Measurements from ENCODE around the gene PDIA6.

PDIA6 gene

GRCh38 chr2:10771786-10772185 lies 40.8 kb downstream of the PDIA6 start:
- DNase-seq: no peak
- no peak overlapping the region for H2BK5ac ChIP-seq (ENCODE audit: low read depth, low read length, poor library complexity, severe bottlenecking)
- H3K18ac ChIP-seq (ENCODE audit: low read depth in 1 of 2, low read length in 2 of 2): no peak overlapping the region
- no peak overlapping the region for H3K23ac ChIP-seq (ENCODE audit: low read length in 2 of 2)
- no peak overlapping the region for H4K91ac ChIP-seq (ENCODE audit: low read length)
- no peak overlapping the region for H3K14ac ChIP-seq (ENCODE audit: low read length in 2 of 2)
- H3K4me3 ChIP-seq (ENCODE audit: insufficient read depth in 1 of 2, low read depth in 1 of 2, low read length in 2 of 2): no peak overlapping the region
- H3K36me3 ChIP-seq (ENCODE audit: control insufficient read depth in 1 of 2, insufficient read depth in 2 of 2, low read depth in 1 of 2, low read length in 2 of 2): peaks cover 0 to 16% of the 10 kb centered on the region in 2 experiments
- H2AFZ ChIP-seq (ENCODE audit: low read depth, low read length): no peak overlapping the region
- H2BK12ac ChIP-seq (ENCODE audit: low read length in 2 of 2): no peak overlapping the region
- no peak overlapping the region for H2BK120ac ChIP-seq (ENCODE audit: low read depth, low read length)
- H3K27me3 ChIP-seq (ENCODE audit: control insufficient read depth in 1 of 2, insufficient read depth in 1 of 2, low read length in 2 of 2): peaks cover 10 to 13% of the 10 kb centered on the region in 2 experiments
- H3K27ac ChIP-seq (ENCODE audit: low read length, poor library complexity, severe bottlenecking): no peak overlapping the region
- no peak overlapping the region for H3K4ac ChIP-seq (ENCODE audit: low read depth in 1 of 2, low read length in 2 of 2)
- H2BK15ac ChIP-seq (ENCODE audit: low read depth, poor library complexity, severe bottlenecking): no peak overlapping the region
- H2AK5ac ChIP-seq (ENCODE audit: low read length, severe bottlenecking): no peak overlapping the region
- no peak overlapping the region for H3K4me2 ChIP-seq (ENCODE audit: low read length, poor library complexity, severe bottlenecking)
- no peak overlapping the region for H3K9ac ChIP-seq (ENCODE audit: low read length)
- H3K9me3 ChIP-seq (ENCODE audit: control insufficient read depth, low read length): no peaks in the 10 kb centered on the region
- no peak overlapping the region for H4K8ac ChIP-seq (ENCODE audit: low read length)
- H3K4me1 ChIP-seq (ENCODE audit: control insufficient read depth, insufficient read depth, low read depth, low read length): peaks cover 5% of the 10 kb centered on the region
- WGBS: 98% methylated on average over 11 of the region's 13 CpGs
- H3K79me1 ChIP-seq (replicated peaks; ENCODE audit: low read length, poor library complexity, severe bottlenecking): no peaks in the 10 kb centered on the region

GRCh38 chr2:10770956-10771750 lies 41.4 kb downstream of the PDIA6 start:
- no peak overlapping the region for H2BK5ac ChIP-seq (ENCODE audit: low read depth, low read length, poor library complexity, severe bottlenecking)

GRCh38 chr2:10768063-10768507 lies 44.5 kb downstream of the PDIA6 start:
- H2BK120ac ChIP-seq (ENCODE audit: low read depth, low read length): no peak overlapping the region
- no peak overlapping the region for H2BK12ac ChIP-seq (ENCODE audit: low read length in 2 of 2)
- no peak overlapping the region for H4K91ac ChIP-seq (ENCODE audit: low read length)
- no peak overlapping the region for H3K18ac ChIP-seq (ENCODE audit: low read depth in 1 of 2, low read length in 2 of 2)
- no peak overlapping the region for H3K9ac ChIP-seq (ENCODE audit: low read length)
- no peak overlapping the region for H2AK5ac ChIP-seq (ENCODE audit: low read length, severe bottlenecking)
- H3K14ac ChIP-seq (ENCODE audit: low read length in 2 of 2): no peak overlapping the region
- H3K79me1 ChIP-seq (replicated peaks; ENCODE audit: low read length, poor library complexity, severe bottlenecking): no peaks in the 10 kb centered on the region
- H2AFZ ChIP-seq (ENCODE audit: low read depth, low read length): no peak overlapping the region
- no peaks in the 10 kb centered on the region for H3K36me3 ChIP-seq (ENCODE audit: control insufficient read depth in 1 of 2, insufficient read depth in 2 of 2, low read depth in 1 of 2, low read length in 2 of 2)
- no peak overlapping the region for H3K4me2 ChIP-seq (ENCODE audit: low read length, poor library complexity, severe bottlenecking)
- no peaks in the 10 kb centered on the region for H3K9me3 ChIP-seq (ENCODE audit: control insufficient read depth, low read length)
- no peak overlapping the region for H2BK15ac ChIP-seq (ENCODE audit: low read depth, poor library complexity, severe bottlenecking)
- peaks cover 2% of the 10 kb centered on the region for H3K4me1 ChIP-seq (ENCODE audit: control insufficient read depth, insufficient read depth, low read depth, low read length)
- H3K23ac ChIP-seq (ENCODE audit: low read length in 2 of 2): no peak overlapping the region
- no peak overlapping the region for H4K8ac ChIP-seq (ENCODE audit: low read length)
- H2BK5ac ChIP-seq (ENCODE audit: low read depth, low read length, poor library complexity, severe bottlenecking): no peak overlapping the region
- DNase-seq: no peak
- WGBS: 74% methylated on average over 16 of the region's 16 CpGs
- H3K4ac ChIP-seq (ENCODE audit: low read depth in 1 of 2, low read length in 2 of 2): no peak overlapping the region
- H3K27me3 ChIP-seq (ENCODE audit: control insufficient read depth in 1 of 2, insufficient read depth in 1 of 2, low read length in 2 of 2): peaks cover 25 to 30% of the 10 kb centered on the region in 2 experiments
- H3K4me3 ChIP-seq (ENCODE audit: insufficient read depth in 1 of 2, low read depth in 1 of 2, low read length in 2 of 2): no peak overlapping the region
- no peak overlapping the region for H3K27ac ChIP-seq (ENCODE audit: low read length, poor library complexity, severe bottlenecking)

More at GRCh38 chr2:10770956-10771750, 41.4 kb downstream of the PDIA6 start:
- Histone ChIP-seq H3K4me3 (ENCODE audit: insufficient read depth in 1 of 2, low read depth in 1 of 2, low read length in 2 of 2) (no peak overlapping the region), H2AFZ (ENCODE audit: low read depth, low read length) (no peak overlapping the region), H4K8ac (ENCODE audit: low read length) (no peak overlapping the region), H2BK12ac (ENCODE audit: low read length in 2 of 2) (no peak overlapping the region), H3K9me3 (ENCODE audit: control insufficient read depth, low read length) (no peaks in the 10 kb centered on the region), H3K4me1 (ENCODE audit: control insufficient read depth, insufficient read depth, low read depth, low read length) (peaks cover 5% of the 10 kb centered on the region), H3K79me1 (replicated peaks; ENCODE audit: low read length, poor library complexity, severe bottlenecking) (no peaks in the 10 kb centered on the region), H3K23ac (ENCODE audit: low read length in 2 of 2) (peak overlapping the region in 1 of 2 experiments; percentile 14), H3K27me3 (ENCODE audit: control insufficient read depth in 1 of 2, insufficient read depth in 1 of 2, low read length in 2 of 2) (peaks cover 10 to 13% of the 10 kb centered on the region in 2 experiments), H2BK15ac (ENCODE audit: low read depth, poor library complexity, severe bottlenecking) (no peak overlapping the region), H3K4ac (ENCODE audit: low read depth in 1 of 2, low read length in 2 of 2) (no peak overlapping the region), H3K18ac (ENCODE audit: low read depth in 1 of 2, low read length in 2 of 2) (no peak overlapping the region), H3K9ac (ENCODE audit: low read length) (no peak overlapping the region), H3K4me2 (ENCODE audit: low read length, poor library complexity, severe bottlenecking) (no peak overlapping the region), H2BK120ac (ENCODE audit: low read depth, low read length) (no peak overlapping the region), H3K14ac (ENCODE audit: low read length in 2 of 2) (no peak overlapping the region), H3K36me3 (ENCODE audit: control insufficient read depth in 1 of 2, insufficient read depth in 2 of 2, low read depth in 1 of 2, low read length in 2 of 2) (peaks cover 0 to 10% of the 10 kb centered on the region in 2 experiments), H3K27ac (ENCODE audit: low read length, poor library complexity, severe bottlenecking) (no peak overlapping the region), H2AK5ac (ENCODE audit: low read length, severe bottlenecking) (no peak overlapping the region), H4K91ac (ENCODE audit: low read length) (no peak overlapping the region)
- DNase-seq: no peak
- WGBS: 85% methylated on average over 22 of the region's 22 CpGs

GRCh38 chr2:10765914-10766313 lies 46.7 kb downstream of the PDIA6 start:
- H2AFZ ChIP-seq (ENCODE audit: low read depth, low read length): no peak overlapping the region
- no peak overlapping the region for H3K18ac ChIP-seq (ENCODE audit: low read depth in 1 of 2, low read length in 2 of 2)
- no peak overlapping the region for H3K9ac ChIP-seq (ENCODE audit: low read length)
- H2BK12ac ChIP-seq (ENCODE audit: low read length in 2 of 2): no peak overlapping the region
- H2BK5ac ChIP-seq (ENCODE audit: low read depth, low read length, poor library complexity, severe bottlenecking): no peak overlapping the region
- no peak overlapping the region for H2BK120ac ChIP-seq (ENCODE audit: low read depth, low read length)
- 95% methylated on average over 12 of the region's 12 CpGs for WGBS
- H3K27me3 ChIP-seq (ENCODE audit: control insufficient read depth in 1 of 2, insufficient read depth in 1 of 2, low read length in 2 of 2): peaks cover 21 to 39% of the 10 kb centered on the region in 2 experiments
- H3K23ac ChIP-seq (ENCODE audit: low read length in 2 of 2): no peak overlapping the region
- H4K8ac ChIP-seq (ENCODE audit: low read length): no peak overlapping the region
- H3K4me3 ChIP-seq (ENCODE audit: insufficient read depth in 1 of 2, low read depth in 1 of 2, low read length in 2 of 2): no peak overlapping the region
- no peaks in the 10 kb centered on the region for H3K36me3 ChIP-seq (ENCODE audit: control insufficient read depth in 1 of 2, insufficient read depth in 2 of 2, low read depth in 1 of 2, low read length in 2 of 2)
- no peaks in the 10 kb centered on the region for H3K9me3 ChIP-seq (ENCODE audit: control insufficient read depth, low read length)
- no peak overlapping the region for H4K91ac ChIP-seq (ENCODE audit: low read length)
- no peaks in the 10 kb centered on the region for H3K79me1 ChIP-seq (replicated peaks; ENCODE audit: low read length, poor library complexity, severe bottlenecking)
- H3K4me1 ChIP-seq (ENCODE audit: control insufficient read depth, insufficient read depth, low read depth, low read length): peaks cover 2% of the 10 kb centered on the region
- H3K14ac ChIP-seq (ENCODE audit: low read length in 2 of 2): no peak overlapping the region
- H3K4ac ChIP-seq (ENCODE audit: low read depth in 1 of 2, low read length in 2 of 2): no peak overlapping the region
- no peak overlapping the region for H3K4me2 ChIP-seq (ENCODE audit: low read length, poor library complexity, severe bottlenecking)
- no peak overlapping the region for H2BK15ac ChIP-seq (ENCODE audit: low read depth, poor library complexity, severe bottlenecking)
- H2AK5ac ChIP-seq (ENCODE audit: low read length, severe bottlenecking): no peak overlapping the region
- H3K27ac ChIP-seq (ENCODE audit: low read length, poor library complexity, severe bottlenecking): no peak overlapping the region
- no peak for DNase-seq
